GM12872 (cell line): Measurements from ENCODE around the gene ZNF669.

Source experiments
- CTCF ChIP-seq: IDR thresholded peaks from 3 replicates; pipeline ENCODE4 v1.5.1; 2011; ENCODE audit warnings: low read depth, mild to moderate bottlenecking, low read length, moderate library complexity; ENCODE audit not compliant: insufficient read depth

The ZNF669 gene

GRCh38 chr1:247100676-247101279, 3.4 kb downstream of the ZNF669 start:
- TF ChIP-seq CTCF, result no peak

- TF ChIP-seq CTCF, result no peak
Observed at GRCh38 chr1:247096958-247097357, 7.2 kb downstream of the ZNF669 start.

GRCh38 chr1:247096544-247096943, 7.6 kb downstream of the ZNF669 start:
- TF ChIP-seq CTCF, result no peak

GRCh38 chr1:247096112-247096511, 8.0 kb downstream of the ZNF669 start:
- TF ChIP-seq CTCF, result no peak

- TF ChIP-seq CTCF, result no peak
Observed at GRCh38 chr1:247090455-247090854, 13.7 kb downstream of the ZNF669 start.

- TF ChIP-seq CTCF, result no peak
Observed at GRCh38 chr1:247089616-247090375, 14.4 kb downstream of the ZNF669 start.

- TF ChIP-seq CTCF, result no peak
Observed at GRCh38 chr1:247088967-247089366, 15.2 kb downstream of the ZNF669 start.
